ENCODE data around the gene FAM185A.
"Not testable (repeated sequence)": the region's sequence is repeated elsewhere in the genome, so short reads cannot be mapped to it uniquely, and the experiment has no call there.

DNA sequence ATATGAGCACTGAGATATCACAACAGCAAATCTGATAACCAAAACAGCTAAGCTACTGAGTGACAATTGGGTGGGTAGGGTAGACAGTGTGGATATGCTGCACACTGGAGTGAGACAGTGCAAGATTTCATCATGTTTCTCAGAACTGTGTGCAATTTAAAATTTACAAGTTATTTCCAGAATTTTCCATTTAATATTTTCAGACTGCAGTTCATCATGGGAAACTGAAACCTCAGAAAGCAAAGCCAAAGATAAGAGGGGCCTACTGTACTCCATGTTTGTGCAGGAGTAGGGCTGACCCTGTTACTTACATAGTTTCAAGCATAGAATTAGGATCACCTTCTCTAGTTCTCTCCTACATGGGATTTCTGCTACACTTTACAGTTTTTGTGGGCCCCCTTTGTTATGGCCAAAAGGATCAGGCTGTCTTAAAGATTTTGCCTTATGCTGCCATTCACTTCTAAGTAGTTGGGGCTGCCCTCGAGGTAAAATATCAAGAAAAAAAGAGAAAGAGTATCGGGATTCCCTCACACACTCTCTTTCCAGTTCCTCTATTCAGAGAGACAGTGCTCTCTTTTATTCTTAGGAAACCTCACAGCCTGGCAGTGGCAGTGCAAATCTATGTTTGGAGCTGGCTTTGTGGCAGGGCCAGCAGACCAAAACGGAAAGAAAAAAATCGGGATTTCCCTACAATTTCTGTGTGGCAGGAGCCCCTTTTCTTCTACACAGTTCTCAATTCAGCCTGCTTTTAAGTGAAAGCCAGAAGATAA lies 6.6 kb upstream of the FAM185A start:
- TF ChIP-seq, protein P1, sequence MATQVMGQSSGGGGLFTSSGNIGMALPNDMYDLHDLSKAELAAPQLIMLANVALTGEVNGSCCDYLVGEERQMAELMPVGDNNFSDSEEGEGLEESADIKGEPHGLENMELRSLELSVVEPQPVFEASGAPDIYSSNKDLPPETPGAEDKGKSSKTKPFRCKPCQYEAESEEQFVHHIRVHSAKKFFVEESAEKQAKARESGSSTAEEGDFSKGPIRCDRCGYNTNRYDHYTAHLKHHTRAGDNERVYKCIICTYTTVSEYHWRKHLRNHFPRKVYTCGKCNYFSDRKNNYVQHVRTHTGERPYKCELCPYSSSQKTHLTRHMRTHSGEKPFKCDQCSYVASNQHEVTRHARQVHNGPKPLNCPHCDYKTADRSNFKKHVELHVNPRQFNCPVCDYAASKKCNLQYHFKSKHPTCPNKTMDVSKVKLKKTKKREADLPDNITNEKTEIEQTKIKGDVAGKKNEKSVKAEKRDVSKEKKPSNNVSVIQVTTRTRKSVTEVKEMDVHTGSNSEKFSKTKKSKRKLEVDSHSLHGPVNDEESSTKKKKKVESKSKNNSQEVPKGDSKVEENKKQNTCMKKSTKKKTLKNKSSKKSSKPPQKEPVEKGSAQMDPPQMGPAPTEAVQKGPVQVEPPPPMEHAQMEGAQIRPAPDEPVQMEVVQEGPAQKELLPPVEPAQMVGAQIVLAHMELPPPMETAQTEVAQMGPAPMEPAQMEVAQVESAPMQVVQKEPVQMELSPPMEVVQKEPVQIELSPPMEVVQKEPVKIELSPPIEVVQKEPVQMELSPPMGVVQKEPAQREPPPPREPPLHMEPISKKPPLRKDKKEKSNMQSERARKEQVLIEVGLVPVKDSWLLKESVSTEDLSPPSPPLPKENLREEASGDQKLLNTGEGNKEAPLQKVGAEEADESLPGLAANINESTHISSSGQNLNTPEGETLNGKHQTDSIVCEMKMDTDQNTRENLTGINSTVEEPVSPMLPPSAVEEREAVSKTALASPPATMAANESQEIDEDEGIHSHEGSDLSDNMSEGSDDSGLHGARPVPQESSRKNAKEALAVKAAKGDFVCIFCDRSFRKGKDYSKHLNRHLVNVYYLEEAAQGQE (IDR thresholded peaks at IDR 0.05; ENCODE audit: insufficient read depth in 1 of 2, low read depth in 2 of 2, low read length in 1 of 2), result not testable (repeated sequence)
- TF ChIP-seq CTCF (IDR thresholded peaks at IDR 0.05); POLR2AphosphoS5 (IDR thresholded peaks at IDR 0.05; ENCODE audit: low read depth, low read length); TCF7L2 (IDR thresholded peaks at IDR 0.05; ENCODE audit: low read depth, low read length); SIN3A (IDR thresholded peaks at IDR 0.05; ENCODE audit: borderline replicate concordance, insufficient read depth, low read depth, low read length): not testable (repeated sequence)

Measured in Panc1 (cell line).